ENCODE data around the gene ARHGEF28.

ARHGEF28 gene

DNA sequence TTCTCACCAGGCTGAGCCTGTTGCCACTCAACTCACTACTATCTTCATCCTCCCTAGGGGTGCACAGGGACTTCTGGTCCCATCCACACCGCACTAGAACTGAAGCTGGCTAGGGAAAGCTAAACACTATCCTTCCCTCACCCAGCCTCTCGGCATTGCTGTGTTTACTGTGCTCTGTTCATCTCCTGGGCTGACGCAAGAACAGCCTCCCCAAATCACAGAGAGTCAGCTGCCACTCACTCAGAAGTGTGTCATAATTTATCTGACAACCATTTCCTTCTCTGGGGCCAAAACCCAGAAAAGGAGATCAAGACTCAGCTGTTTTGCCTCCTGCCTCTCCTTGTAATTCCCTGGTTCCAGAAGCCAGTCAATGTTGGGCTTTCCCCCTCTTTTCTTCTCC, 92.8 kb downstream of the ARHGEF28 start:
- no peaks in the 10 kb centered on the region for H3K36me3 ChIP-seq
- H3K27me3 ChIP-seq: no peaks in the 10 kb centered on the region
- H3K4me3 ChIP-seq (ENCODE audit: low read depth in 1 of 2, low read length in 1 of 2): no peak overlapping the region
- no peak overlapping the region for H3K27ac ChIP-seq
- H3K9me3 ChIP-seq: no peaks in the 10 kb centered on the region
- H3K4me1 ChIP-seq (ENCODE audit: control insufficient read depth in 1 of 2, insufficient read depth in 1 of 2, low read depth in 1 of 2, low read length in 1 of 2): no peaks in the 10 kb centered on the region
- TF ChIP-seq, protein P1, sequence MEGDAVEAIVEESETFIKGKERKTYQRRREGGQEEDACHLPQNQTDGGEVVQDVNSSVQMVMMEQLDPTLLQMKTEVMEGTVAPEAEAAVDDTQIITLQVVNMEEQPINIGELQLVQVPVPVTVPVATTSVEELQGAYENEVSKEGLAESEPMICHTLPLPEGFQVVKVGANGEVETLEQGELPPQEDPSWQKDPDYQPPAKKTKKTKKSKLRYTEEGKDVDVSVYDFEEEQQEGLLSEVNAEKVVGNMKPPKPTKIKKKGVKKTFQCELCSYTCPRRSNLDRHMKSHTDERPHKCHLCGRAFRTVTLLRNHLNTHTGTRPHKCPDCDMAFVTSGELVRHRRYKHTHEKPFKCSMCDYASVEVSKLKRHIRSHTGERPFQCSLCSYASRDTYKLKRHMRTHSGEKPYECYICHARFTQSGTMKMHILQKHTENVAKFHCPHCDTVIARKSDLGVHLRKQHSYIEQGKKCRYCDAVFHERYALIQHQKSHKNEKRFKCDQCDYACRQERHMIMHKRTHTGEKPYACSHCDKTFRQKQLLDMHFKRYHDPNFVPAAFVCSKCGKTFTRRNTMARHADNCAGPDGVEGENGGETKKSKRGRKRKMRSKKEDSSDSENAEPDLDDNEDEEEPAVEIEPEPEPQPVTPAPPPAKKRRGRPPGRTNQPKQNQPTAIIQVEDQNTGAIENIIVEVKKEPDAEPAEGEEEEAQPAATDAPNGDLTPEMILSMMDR (IDR thresholded peaks at IDR 0.05): no peak

DNA sequence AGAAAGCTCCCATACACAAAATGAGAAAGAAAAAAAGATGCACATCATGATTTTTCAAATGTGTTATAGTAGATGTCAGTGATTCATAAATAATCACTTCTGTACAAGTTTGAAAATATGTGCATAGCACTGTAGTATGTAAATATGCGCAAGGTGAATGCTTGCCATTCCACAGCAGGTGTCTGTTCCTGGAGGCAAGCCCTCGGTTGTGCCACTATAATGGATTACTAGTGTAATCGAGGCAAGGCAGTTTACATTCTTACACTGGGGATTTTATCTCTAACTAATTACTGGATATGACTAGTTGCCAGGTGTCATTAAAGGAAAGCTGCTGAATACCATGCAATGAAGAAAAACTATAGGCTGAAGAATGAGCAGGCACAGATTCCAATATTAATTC, 93.6 kb downstream of the ARHGEF28 start:
- Histone ChIP-seq H3K27me3 (no peaks in the 10 kb centered on the region), H3K27ac (no peak overlapping the region), H3K36me3 (no peaks in the 10 kb centered on the region), H3K4me3 (ENCODE audit: low read depth in 1 of 2, low read length in 1 of 2) (no peak overlapping the region), H3K9me3 (no peaks in the 10 kb centered on the region), H3K4me1 (ENCODE audit: control insufficient read depth in 1 of 2, insufficient read depth in 1 of 2, low read depth in 1 of 2, low read length in 1 of 2) (no peaks in the 10 kb centered on the region)
- TF ChIP-seq, protein P1 (IDR thresholded peaks at IDR 0.05): no peak

- H3K27me3 ChIP-seq: no peaks in the 10 kb centered on the region
These were observed 96.2 kb downstream of the ARHGEF28 start for GRCh38 chr5:73722231-73722630.

GRCh38 chr5:73726071-73726470, 100.1 kb downstream of the ARHGEF28 start:
- TF ChIP-seq, protein P1 (IDR thresholded peaks at IDR 0.05): no peak
- Histone ChIP-seq H3K27me3 (no peaks in the 10 kb centered on the region), H3K9me3 (no peaks in the 10 kb centered on the region), H3K4me1 (ENCODE audit: control insufficient read depth in 1 of 2, insufficient read depth in 1 of 2, low read depth in 1 of 2, low read length in 1 of 2) (no peaks in the 10 kb centered on the region), H3K27ac (no peak overlapping the region), H3K36me3 (no peaks in the 10 kb centered on the region), H3K4me3 (ENCODE audit: low read depth in 1 of 2, low read length in 1 of 2) (no peak overlapping the region)

More at GRCh38 chr5:73722231-73722630, 96.2 kb downstream of the ARHGEF28 start:
- Histone ChIP-seq H3K27ac (no peak overlapping the region), H3K36me3 (no peaks in the 10 kb centered on the region), H3K9me3 (no peaks in the 10 kb centered on the region), H3K4me1 (ENCODE audit: control insufficient read depth in 1 of 2, insufficient read depth in 1 of 2, low read depth in 1 of 2, low read length in 1 of 2) (no peaks in the 10 kb centered on the region), H3K4me3 (ENCODE audit: low read depth in 1 of 2, low read length in 1 of 2) (no peak overlapping the region)
- TF ChIP-seq, protein P1 (IDR thresholded peaks at IDR 0.05): no peak

DNA sequence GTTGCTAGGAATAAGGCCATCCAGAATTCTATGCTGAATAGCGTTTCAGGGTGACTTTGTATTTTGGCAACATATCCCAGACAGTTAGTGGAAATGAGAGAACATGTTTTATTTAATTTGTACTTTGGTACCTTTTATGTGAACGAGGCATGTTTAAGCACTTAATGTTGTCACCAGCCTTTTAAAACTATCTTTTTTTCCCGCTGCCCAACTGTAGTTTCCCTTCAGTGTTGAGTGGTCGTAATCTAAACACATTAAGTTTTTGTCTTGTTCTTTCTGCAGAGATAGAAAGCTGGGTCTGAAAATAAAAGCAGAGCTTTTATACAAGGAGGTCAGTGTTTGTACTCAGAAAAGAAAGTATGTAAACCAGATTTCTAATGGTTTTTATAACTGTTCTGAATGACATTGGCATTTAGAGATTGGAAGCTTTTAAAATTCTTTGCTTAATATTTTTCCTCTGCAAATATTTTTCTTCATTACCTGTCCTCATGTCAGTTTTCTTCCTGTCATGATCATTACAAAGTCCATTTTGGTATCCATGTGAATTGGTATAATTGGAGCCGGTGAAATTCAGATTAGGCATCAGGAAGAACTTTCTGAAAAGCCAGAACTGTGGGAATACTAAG, 100.7 kb downstream of the ARHGEF28 start:
- TF ChIP-seq, protein P1 (IDR thresholded peaks at IDR 0.05): no peak
- H3K9me3 ChIP-seq: no peaks in the 10 kb centered on the region
- no peak overlapping the region for H3K4me3 ChIP-seq (ENCODE audit: low read depth in 1 of 2, low read length in 1 of 2)
- no peak overlapping the region for H3K27ac ChIP-seq
- no peaks in the 10 kb centered on the region for H3K36me3 ChIP-seq
- H3K27me3 ChIP-seq: no peaks in the 10 kb centered on the region
- H3K4me1 ChIP-seq (ENCODE audit: control insufficient read depth in 1 of 2, insufficient read depth in 1 of 2, low read depth in 1 of 2, low read length in 1 of 2): no peaks in the 10 kb centered on the region
